ENCODE results near the gene CD164.

- TF ChIP-seq CTCF (IDR thresholded peaks at IDR 0.05) (no peak), POLR2AphosphoS5 (IDR thresholded peaks at IDR 0.05; ENCODE audit: low read depth, low read length) (no peak), REST (IDR thresholded peaks at IDR 0.05; ENCODE audit: insufficient read depth in 1 of 2, low read depth in 2 of 2, low read length in 1 of 2) (no peak)
Observed at GRCh38 chr6:109342911-109343310, 39.4 kb downstream of the CD164 start.
